Esophagus (tissue), 2 donors: Measurements from ENCODE around the gene ZNF76. TPM values are rescaled to one million over a fixed set of nuclear protein-coding genes. Genes with fewer than 3 reads are reported as not detected.

Source experiments
- polyA plus RNA-seq, 2 donors: library from polyadenylated mRNA; stranded (reverse); fragments of 200-250 nt; gene quantifications; one replicate each; pipeline ENCODE4 v1.2.3, GENCODE V29; 2013
- donor health status: healthy with polysubstance abuse.
- donor health status: Bipolar disorder and iron deficiency.

ZNF76 gene
- polyA plus RNA-seq, 2 donors, result 15.3 to 26.9 TPM

Other genes with a start within 250 kb of the ZNF76 start
- under 1 TPM in 1 of 2 donors, not detected in 1; 0.02 TPM for gene TCP11, start 118.4 kb upstream of the ZNF76 start, polyA plus RNA-seq
- under 1 TPM; 0.12 to 0.14 TPM for gene SCUBE3, start 45.8 kb upstream of the ZNF76 start, polyA plus RNA-seq
- gene DEF6, start 38.1 kb downstream of the ZNF76 start, polyA plus RNA-seq, result 10 to 100 TPM; 25.2 to 38.6 TPM
- 10 to 100 TPM; 28.1 to 45.1 TPM for gene PPARD, start 82.8 kb downstream of the ZNF76 start, polyA plus RNA-seq
- gene FANCE, start 192.6 kb downstream of the ZNF76 start, polyA plus RNA-seq, result 1 to 10 TPM; 4.6 to 6.3 TPM
- 1,000 to 10,000 TPM in 1 of 2 donors, 100 to 1,000 TPM in 1; 735 to 2,438 TPM for gene RPL10A, start 208.7 kb downstream of the ZNF76 start, polyA plus RNA-seq
- gene TEAD3, start 237.3 kb downstream of the ZNF76 start, polyA plus RNA-seq, result 10 to 100 TPM; 28.6 to 29.1 TPM